Body of pancreas (tissue), 4 donors: Measurements from ENCODE around the gene BIVM.

ENCODE experiments used
- POLR2A ChIP-seq, 3 donors: fragments of 450-650 bp; IDR thresholded peaks; one replicate each; pipeline ENCODE4 v1.6.1; 2016; ENCODE audit warnings: antibody characterized with exemption in 3 of 3, mild to moderate bottlenecking in 2 of 3
- TF ChIP-seq, protein P1 (sequence below), 7 experiments: fragments of 450-650 bp in 4 of 7; fragments of 200-600 bp in 3 of 7; sonication (generic) in 3 of 7; IDR thresholded peaks; one replicate each; pipeline ENCODE4 v1.5.1; 2016 to 2019; ENCODE audit warnings: antibody characterized with exemption in 7 of 7

DNA sequence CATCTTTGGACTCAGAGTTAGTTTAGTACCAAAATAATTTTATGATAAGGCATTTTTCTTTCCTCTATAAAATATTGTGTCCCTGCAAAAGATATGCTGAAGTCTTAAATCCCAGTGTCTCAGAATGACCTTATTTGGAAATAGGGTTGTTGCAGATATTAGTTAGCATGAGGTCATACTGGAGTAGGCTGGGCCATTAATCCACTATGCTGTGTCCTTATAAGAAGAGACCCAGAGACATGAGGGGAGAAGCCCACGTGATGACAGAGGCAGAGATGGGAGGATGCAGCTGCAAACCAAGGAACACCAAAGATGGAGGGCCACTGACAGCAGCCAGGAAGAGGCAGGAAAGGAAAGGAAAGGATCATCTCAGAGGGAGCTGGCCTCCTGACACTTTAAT is 6.5 kb upstream of the BIVM start:
- TF ChIP-seq, protein P1, sequence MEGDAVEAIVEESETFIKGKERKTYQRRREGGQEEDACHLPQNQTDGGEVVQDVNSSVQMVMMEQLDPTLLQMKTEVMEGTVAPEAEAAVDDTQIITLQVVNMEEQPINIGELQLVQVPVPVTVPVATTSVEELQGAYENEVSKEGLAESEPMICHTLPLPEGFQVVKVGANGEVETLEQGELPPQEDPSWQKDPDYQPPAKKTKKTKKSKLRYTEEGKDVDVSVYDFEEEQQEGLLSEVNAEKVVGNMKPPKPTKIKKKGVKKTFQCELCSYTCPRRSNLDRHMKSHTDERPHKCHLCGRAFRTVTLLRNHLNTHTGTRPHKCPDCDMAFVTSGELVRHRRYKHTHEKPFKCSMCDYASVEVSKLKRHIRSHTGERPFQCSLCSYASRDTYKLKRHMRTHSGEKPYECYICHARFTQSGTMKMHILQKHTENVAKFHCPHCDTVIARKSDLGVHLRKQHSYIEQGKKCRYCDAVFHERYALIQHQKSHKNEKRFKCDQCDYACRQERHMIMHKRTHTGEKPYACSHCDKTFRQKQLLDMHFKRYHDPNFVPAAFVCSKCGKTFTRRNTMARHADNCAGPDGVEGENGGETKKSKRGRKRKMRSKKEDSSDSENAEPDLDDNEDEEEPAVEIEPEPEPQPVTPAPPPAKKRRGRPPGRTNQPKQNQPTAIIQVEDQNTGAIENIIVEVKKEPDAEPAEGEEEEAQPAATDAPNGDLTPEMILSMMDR (IDR thresholded peaks at IDR 0.05): no peak
- TF ChIP-seq POLR2A (IDR thresholded peaks at IDR 0.05): no peak
